Hematopoietic multipotent progenitor cell treated with erythropoietin and hydrocortisone succinate and interleukin-3 and kit ligand, for 8 days (in vitro differentiated cells): Measurements from ENCODE around the gene SMYD3.
A peak's percentile ranks its signal among the peaks of the same experiment; 100 is the strongest.
"Not testable (repeated sequence)": the region's sequence is repeated elsewhere in the genome, so short reads cannot be mapped to it uniquely, and the experiment has no call there.

Experiments used
- DNase-seq: peaks from one replicate; pipeline ENCODE4 v3.0.0-alpha.2; 2015

Gene SMYD3

GRCh38 chr1:246086191-246086590, 420.9 kb downstream of the SMYD3 start:
- DNase-seq = no peak

- DNase-seq = no peak
Observed at GRCh38 chr1:246083416-246083815, 423.7 kb downstream of the SMYD3 start.

- DNase-seq = no peak
Observed at GRCh38 chr1:246081856-246082668, 425.0 kb downstream of the SMYD3 start.

GRCh38 chr1:246081138-246081702, 425.9 kb downstream of the SMYD3 start:
- no peak for DNase-seq

- DNase-seq = no peak
Observed at GRCh38 chr1:246080031-246080430, 427.0 kb downstream of the SMYD3 start.

GRCh38 chr1:246078888-246079252, 428.2 kb downstream of the SMYD3 start:
- DNase-seq = no peak

- DNase-seq = peak; percentile 21
Observed at GRCh38 chr1:246078126-246078887, 428.8 kb downstream of the SMYD3 start.

GRCh38 chr1:246077476-246077875, 429.6 kb downstream of the SMYD3 start:
- DNase-seq = no peak

- DNase-seq = no peak
Observed at GRCh38 chr1:246074421-246074820, 432.7 kb downstream of the SMYD3 start.

GRCh38 chr1:246072456-246072955, 434.6 kb downstream of the SMYD3 start:
- DNase-seq = no peak

- not testable (repeated sequence) for DNase-seq
Observed at GRCh38 chr1:246071981-246072380, 435.1 kb downstream of the SMYD3 start.

GRCh38 chr1:246071561-246071960, 435.5 kb downstream of the SMYD3 start:
- not testable (repeated sequence) for DNase-seq

- DNase-seq = no peak
Observed at GRCh38 chr1:246069581-246069980, 437.5 kb downstream of the SMYD3 start.

GRCh38 chr1:246068619-246069509, 438.2 kb downstream of the SMYD3 start:
- peak; percentile 38 for DNase-seq

- no peak for DNase-seq
Observed at GRCh38 chr1:246068217-246068512, 438.9 kb downstream of the SMYD3 start.

- no peak for DNase-seq
Observed at GRCh38 chr1:246067432-246068216, 439.5 kb downstream of the SMYD3 start.

GRCh38 chr1:246066573-246066972, 440.5 kb downstream of the SMYD3 start:
- no peak for DNase-seq

GRCh38 chr1:246065592-246065991, 441.5 kb downstream of the SMYD3 start:
- DNase-seq = no peak

- no peak for DNase-seq
Observed at GRCh38 chr1:246064891-246065290, 442.2 kb downstream of the SMYD3 start.

GRCh38 chr1:246063013-246063616, 444.0 kb downstream of the SMYD3 start:
- no peak for DNase-seq

GRCh38 chr1:246058466-246058865, 448.6 kb downstream of the SMYD3 start:
- no peak for DNase-seq

GRCh38 chr1:246052603-246053002, 454.5 kb downstream of the SMYD3 start:
- no peak for DNase-seq
